Spleen (tissue), 11 donors: ENCODE data around the gene AKAP13. TPM values are rescaled to one million over a fixed set of nuclear protein-coding genes. Genes with fewer than 3 reads are reported as not detected.

Source experiments
- DNase-seq: peaks from one replicate; pipeline ENCODE4 v3.0.0-alpha.2; 2020
- H3K27ac ChIP-seq, 8 donors: fragments of 200-600 bp; sonication (generic) in 7 of 8; 1 replicate in 4 of 8; 2 replicates in 4 of 8; pipeline versions ENCODE4 v1.5.0 to v1.8.0; 2016 to 2021; ENCODE audit warnings: inconsistent platforms in 4 of 8, mild to moderate bottlenecking in 4 of 8, moderate library complexity in 1 of 8
- H3K27me3 ChIP-seq, 7 donors: fragments of 200-600 bp; sonication (generic) in 6 of 7; replicated peaks in 1 of 7; 1 replicate in 4 of 7; 2 replicates in 3 of 7; pipeline versions ENCODE4 v1.5.0 to v1.8.0; 2016 to 2021; ENCODE audit warnings: inconsistent platforms in 3 of 7, mild to moderate bottlenecking in 1 of 7
- H3K36me3 ChIP-seq, 6 donors: fragments of 200-600 bp; sonication (generic) in 5 of 6; 1 replicate in 4 of 6; 2 replicates in 2 of 6; pipeline versions ENCODE4 v1.5.0 to v1.8.0; 2016 to 2021; ENCODE audit warnings: inconsistent platforms in 2 of 6
- H3K4me1 ChIP-seq, 6 donors: fragments of 200-600 bp; sonication (generic) in 5 of 6; 1 replicate in 3 of 6; 2 replicates in 3 of 6; pipeline versions ENCODE4 v1.5.0 to v1.8.0; 2016 to 2021; ENCODE audit warnings: inconsistent platforms in 3 of 6
- H3K4me3 ChIP-seq, 8 donors: fragments of 200-600 bp; sonication (generic) in 7 of 8; 1 replicate in 4 of 8; 2 replicates in 4 of 8; pipeline versions ENCODE4 v1.5.0 to v1.8.0; 2016 to 2021; ENCODE audit warnings: inconsistent platforms in 4 of 8, mild to moderate bottlenecking in 4 of 8, moderate library complexity in 2 of 8
- H3K9me3 ChIP-seq, 8 donors: fragments of 200-600 bp; sonication (generic) in 7 of 8; 1 replicate in 4 of 8; 2 replicates in 4 of 8; pipeline versions ENCODE4 v1.5.0 to v1.8.0; 2016 to 2021; ENCODE audit warnings: inconsistent platforms in 4 of 8
- POLR2A ChIP-seq, 3 donors: fragments of 450-650 bp; IDR thresholded peaks; one replicate each; pipeline ENCODE4 v1.5.1; 2017; ENCODE audit warnings: antibody characterized with exemption in 3 of 3, mild to moderate bottlenecking in 1 of 3
- POLR2AphosphoS5 ChIP-seq, 3 donors: sonication (generic); formaldehyde crosslinking; IDR thresholded peaks; one replicate each; pipeline ENCODE4 v1.5.1; 2017; ENCODE audit warnings: antibody characterized with exemption in 3 of 3
- WGBS, 5 donors: extraction: QIAGEN DNeasy Blood & Tissue Kit in 3 of 5; methylation state at CpG; one replicate each; pipeline versions ENCODE4 v1.1.5 to v1.1.7; 2013 to 2018; 5-methylcytosine and 5-hydroxymethylcytosine counted together
- intact Hi-C: fragments of 100-400 bp; cut with DNase I; formaldehyde crosslinking; loops from one replicate; pipeline ENCODE4 v1.15.0; 2023; ENCODE audit warnings: low total_unique reads
- polyA plus RNA-seq, 3 donors: library from polyadenylated mRNA; stranded (reverse); fragments of 200-250 nt; gene quantifications; one replicate each; pipeline ENCODE4 v1.2.1, GENCODE V29; 2013
- total RNA-seq, 7 donors: library from RNA; depleted of rRNA in 3 of 7; stranded (reverse); fragments of >200 nt in 3 of 7; fragmentation: NEBNext Ultra II Directional in 4 of 7; extraction: Animal tissue kit (Norgen Biotek cat#: 25700) in 4 of 7; gene quantifications; one replicate each; pipeline versions ENCODE4 v1.1.0 to v1.2.1, GENCODE V29; 2016 to 2021
- TF ChIP-seq, protein P1 (sequence below), 11 experiments: fragments of 200-600 bp in 7 of 11; fragments of 450-650 bp in 4 of 11; sonication (generic) in 4 of 11; IDR thresholded peaks in 8 of 11; conservative IDR thresholded peaks in 3 of 11; 1 replicate in 7 of 11; 2 replicates in 4 of 11; pipeline versions ENCODE4 v1.4.0 to v1.8.0; 2016 to 2021; ENCODE audit warnings: antibody characterized with exemption in 11 of 11, inconsistent platforms in 4 of 11, mild to moderate bottlenecking in 1 of 11
- donor health status: healthy with polysubstance abuse.
- donor health status: DM: no; HTN: no; CAD: no; lungs with moderate emphysema.
- donor health status: DM: no; HTN: no; CAD: no.
- donor health status: Bipolar disorder and iron deficiency.
- donor health status: healthy.
- donor health status: DM: no; HTN: no; CAD: no.
- donor health status: DM: yes; HTN: yes; CAD: no.

AKAP13 gene
- total and polyA plus RNA-seq, 10 donors = 35.4 to 413 (median 260) TPM

DNA sequence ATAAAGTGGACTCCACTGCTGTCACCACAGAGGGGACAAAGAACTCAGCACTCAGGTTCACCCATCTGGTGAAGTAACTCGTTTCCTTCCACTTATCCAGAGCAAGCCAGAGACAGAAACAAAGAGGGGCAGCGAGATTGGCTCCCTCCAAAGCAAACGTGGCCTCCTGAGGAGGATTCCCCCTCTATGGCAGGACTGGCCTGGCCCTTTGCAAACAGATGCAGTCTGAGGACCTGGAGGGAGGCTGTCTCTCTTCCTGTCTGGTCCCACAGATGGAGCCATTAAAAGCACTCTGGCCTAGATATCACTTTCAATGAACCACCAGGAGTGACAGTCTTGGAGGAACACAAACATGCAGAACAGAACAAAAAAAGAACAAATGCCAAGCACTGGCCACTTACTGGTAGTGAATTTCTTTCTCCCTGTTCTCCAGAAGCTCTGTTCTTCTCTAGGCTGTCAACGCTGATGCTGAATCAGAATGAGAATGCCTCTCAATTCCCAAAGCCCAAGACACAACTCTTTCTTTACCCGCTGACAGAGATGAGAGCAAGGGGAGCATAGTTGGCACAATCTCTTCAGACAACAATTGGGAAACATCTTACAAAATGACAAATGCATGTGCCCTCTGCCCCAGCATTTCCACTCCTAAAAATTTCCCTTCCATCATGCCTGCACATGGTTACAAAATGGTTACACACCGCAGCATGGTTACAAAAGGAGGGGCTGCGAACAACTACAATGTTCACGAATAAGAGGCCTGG is 400.0 kb downstream of the AKAP13 start:
- intact Hi-C loops = no loop called here
- WGBS, 5 donors = 81 to 90% (median 83%) methylated on average over 8 of the region's 8 CpGs

DNA sequence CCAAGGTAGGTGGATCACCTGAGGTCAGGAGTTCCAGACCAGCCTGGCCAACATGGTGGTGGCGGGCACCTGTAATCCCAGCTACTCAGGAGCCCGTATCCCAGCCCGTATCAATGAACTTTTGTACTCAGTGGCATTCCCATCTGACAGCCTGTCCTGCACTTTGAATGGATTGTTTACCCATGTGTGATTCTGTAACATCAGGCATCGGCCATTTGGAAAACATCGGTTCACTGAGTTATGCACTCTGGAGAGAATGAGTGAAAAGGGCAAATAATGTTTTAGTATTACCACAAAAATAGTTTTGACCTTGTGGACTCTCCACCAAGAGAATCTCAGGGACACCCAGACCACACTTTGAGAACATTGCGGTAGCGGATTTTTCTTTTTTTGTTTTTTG is 400.7 kb downstream of the AKAP13 start:
- no peak overlapping the region for H3K4me3 ChIP-seq
- no peaks in the 10 kb centered on the region for H3K36me3 ChIP-seq
- 91 to 97% (median 94%) methylated on average over 7 of the region's 7 CpGs for WGBS, 5 donors
- intact Hi-C loops = no loop called here
- peaks cover 4 to 25% (median 14%) of the 10 kb centered on the region in 6 donors for H3K4me1 ChIP-seq
- H3K9me3 ChIP-seq = no peaks in the 10 kb centered on the region
- no peak for DNase-seq
- H3K27ac ChIP-seq = no peak overlapping the region
- H3K27me3 ChIP-seq = no peaks in the 10 kb centered on the region
- TF ChIP-seq POLR2A (IDR thresholded peaks at IDR 0.05) = no peak
- TF ChIP-seq, protein P1, sequence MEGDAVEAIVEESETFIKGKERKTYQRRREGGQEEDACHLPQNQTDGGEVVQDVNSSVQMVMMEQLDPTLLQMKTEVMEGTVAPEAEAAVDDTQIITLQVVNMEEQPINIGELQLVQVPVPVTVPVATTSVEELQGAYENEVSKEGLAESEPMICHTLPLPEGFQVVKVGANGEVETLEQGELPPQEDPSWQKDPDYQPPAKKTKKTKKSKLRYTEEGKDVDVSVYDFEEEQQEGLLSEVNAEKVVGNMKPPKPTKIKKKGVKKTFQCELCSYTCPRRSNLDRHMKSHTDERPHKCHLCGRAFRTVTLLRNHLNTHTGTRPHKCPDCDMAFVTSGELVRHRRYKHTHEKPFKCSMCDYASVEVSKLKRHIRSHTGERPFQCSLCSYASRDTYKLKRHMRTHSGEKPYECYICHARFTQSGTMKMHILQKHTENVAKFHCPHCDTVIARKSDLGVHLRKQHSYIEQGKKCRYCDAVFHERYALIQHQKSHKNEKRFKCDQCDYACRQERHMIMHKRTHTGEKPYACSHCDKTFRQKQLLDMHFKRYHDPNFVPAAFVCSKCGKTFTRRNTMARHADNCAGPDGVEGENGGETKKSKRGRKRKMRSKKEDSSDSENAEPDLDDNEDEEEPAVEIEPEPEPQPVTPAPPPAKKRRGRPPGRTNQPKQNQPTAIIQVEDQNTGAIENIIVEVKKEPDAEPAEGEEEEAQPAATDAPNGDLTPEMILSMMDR (IDR thresholded peaks at IDR 0.05 in 8 of 11, conservative IDR thresholded peaks at IDR 0.05 in 3 of 11) = no peak
- no peak for TF ChIP-seq POLR2AphosphoS5 (IDR thresholded peaks at IDR 0.05)

More for the DNA sequence above, 400.0 kb downstream of the AKAP13 start:
- no peaks in the 10 kb centered on the region for H3K27me3 ChIP-seq
- no peaks in the 10 kb centered on the region for H3K9me3 ChIP-seq
- no peak for DNase-seq
- TF ChIP-seq POLR2A (IDR thresholded peaks at IDR 0.05) (no peak), POLR2AphosphoS5 (IDR thresholded peaks at IDR 0.05) (no peak)
- TF ChIP-seq, protein P1 (IDR thresholded peaks at IDR 0.05 in 8 of 11, conservative IDR thresholded peaks at IDR 0.05 in 3 of 11) = no peak
- H3K36me3 ChIP-seq = no peaks in the 10 kb centered on the region
- no peak overlapping the region for H3K27ac ChIP-seq
- peaks cover under 1 to 18% (median 7%) of the 10 kb centered on the region in 6 donors for H3K4me1 ChIP-seq
- H3K4me3 ChIP-seq = no peak overlapping the region

DNA sequence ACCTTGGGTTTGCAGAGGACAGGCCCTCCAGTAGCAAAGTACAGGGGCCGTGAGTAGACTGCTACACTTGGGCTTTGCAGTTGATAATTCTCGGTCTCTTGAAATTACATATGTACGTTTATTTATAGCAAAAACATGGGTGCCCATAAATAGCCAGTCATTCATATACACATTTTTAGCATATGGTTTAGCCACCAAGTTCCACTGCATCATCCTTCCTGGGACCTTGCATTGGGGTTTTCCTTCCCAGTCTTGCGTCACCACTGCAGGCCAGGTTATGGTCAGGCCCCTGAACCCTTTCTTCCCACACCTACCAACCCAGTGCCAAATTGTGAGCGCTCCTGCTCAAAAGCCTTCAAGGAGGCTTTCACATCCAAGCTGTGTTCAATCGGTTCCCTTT is 401.7 kb downstream of the AKAP13 start:
- no peaks in the 10 kb centered on the region for H3K9me3 ChIP-seq
- H3K4me3 ChIP-seq = no peak overlapping the region
- peaks cover 4 to 31% (median 18%) of the 10 kb centered on the region in 6 donors for H3K4me1 ChIP-seq
- H3K36me3 ChIP-seq = no peaks in the 10 kb centered on the region
- TF ChIP-seq, protein P1 (IDR thresholded peaks at IDR 0.05 in 8 of 11, conservative IDR thresholded peaks at IDR 0.05 in 3 of 11) = no peak
- TF ChIP-seq POLR2AphosphoS5 (IDR thresholded peaks at IDR 0.05) (no peak), POLR2A (IDR thresholded peaks at IDR 0.05) (no peak)
- no peak overlapping the region for H3K27ac ChIP-seq
- no peaks in the 10 kb centered on the region for H3K27me3 ChIP-seq
- intact Hi-C loops = no loop called here
- DNase-seq = no peak
- 84 to 88% (median 88%) methylated on average over 6 of the region's 6 CpGs for WGBS, 5 donors
